ENCODE measurements around the gene TTLL7. TPM values are rescaled to one million over a fixed set of nuclear protein-coding genes. Genes with fewer than 3 reads are reported as not detected.

Gene TTLL7
- total and polyA plus RNA-seq, 8 donors: 3.9 to 15.0 (median 6.4) TPM

DNA sequence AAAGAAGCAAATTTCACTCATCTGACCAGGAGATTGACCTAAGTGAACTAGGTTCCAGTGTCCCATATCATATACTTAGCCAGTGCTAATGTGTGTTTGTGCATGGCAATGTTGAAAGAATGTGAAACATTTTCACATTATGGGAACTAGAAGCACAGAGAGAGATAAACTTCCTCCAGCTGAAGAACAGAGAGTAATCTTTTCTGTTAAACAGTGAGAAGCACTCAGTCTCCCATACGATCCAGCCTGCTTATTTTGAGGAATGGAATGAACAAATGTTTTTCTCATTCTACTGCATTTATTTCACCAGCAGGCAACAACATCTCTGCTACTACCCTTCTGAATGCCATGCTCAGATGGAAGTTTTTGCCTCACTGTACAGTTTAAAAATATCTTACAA, 170.5 kb downstream of the TTLL7 start:
- Histone ChIP-seq H3K27ac (no peak overlapping the region), H3K4me1 (no peaks in the 10 kb centered on the region), H3K4me3 (no peak overlapping the region), H3K27me3 (no peaks in the 10 kb centered on the region), H3K36me3 (no peaks in the 10 kb centered on the region), H3K9me3 (peaks cover 0 to 2% of the 10 kb centered on the region in 2 donors)
- ATAC-seq: no peak
- intact Hi-C loops (cut with DNase I): no loop called here
- no peak for DNase-seq
- TF ChIP-seq, protein P1, sequence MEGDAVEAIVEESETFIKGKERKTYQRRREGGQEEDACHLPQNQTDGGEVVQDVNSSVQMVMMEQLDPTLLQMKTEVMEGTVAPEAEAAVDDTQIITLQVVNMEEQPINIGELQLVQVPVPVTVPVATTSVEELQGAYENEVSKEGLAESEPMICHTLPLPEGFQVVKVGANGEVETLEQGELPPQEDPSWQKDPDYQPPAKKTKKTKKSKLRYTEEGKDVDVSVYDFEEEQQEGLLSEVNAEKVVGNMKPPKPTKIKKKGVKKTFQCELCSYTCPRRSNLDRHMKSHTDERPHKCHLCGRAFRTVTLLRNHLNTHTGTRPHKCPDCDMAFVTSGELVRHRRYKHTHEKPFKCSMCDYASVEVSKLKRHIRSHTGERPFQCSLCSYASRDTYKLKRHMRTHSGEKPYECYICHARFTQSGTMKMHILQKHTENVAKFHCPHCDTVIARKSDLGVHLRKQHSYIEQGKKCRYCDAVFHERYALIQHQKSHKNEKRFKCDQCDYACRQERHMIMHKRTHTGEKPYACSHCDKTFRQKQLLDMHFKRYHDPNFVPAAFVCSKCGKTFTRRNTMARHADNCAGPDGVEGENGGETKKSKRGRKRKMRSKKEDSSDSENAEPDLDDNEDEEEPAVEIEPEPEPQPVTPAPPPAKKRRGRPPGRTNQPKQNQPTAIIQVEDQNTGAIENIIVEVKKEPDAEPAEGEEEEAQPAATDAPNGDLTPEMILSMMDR (IDR thresholded peaks at IDR 0.05): no peak

DNA sequence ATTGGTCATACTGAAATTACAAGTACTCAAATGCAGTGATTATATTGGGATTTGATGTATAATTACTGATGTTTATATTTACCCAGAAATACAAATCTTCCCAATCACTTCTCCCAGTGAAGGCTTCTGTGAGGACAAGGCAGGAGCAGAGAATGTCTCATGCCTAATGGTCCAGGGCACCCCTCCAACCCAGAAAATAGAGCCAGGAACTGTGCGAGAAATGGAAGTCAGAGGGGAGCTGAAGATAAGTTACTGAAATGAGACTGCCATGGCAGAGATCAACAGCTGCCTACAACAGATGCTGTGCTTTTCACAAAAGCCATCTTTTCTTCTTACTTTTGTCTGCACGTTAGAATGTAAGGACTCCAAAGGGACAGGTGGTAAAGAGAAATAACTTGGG, 171.2 kb downstream of the TTLL7 start:
- no peak for DNase-seq

DNA sequence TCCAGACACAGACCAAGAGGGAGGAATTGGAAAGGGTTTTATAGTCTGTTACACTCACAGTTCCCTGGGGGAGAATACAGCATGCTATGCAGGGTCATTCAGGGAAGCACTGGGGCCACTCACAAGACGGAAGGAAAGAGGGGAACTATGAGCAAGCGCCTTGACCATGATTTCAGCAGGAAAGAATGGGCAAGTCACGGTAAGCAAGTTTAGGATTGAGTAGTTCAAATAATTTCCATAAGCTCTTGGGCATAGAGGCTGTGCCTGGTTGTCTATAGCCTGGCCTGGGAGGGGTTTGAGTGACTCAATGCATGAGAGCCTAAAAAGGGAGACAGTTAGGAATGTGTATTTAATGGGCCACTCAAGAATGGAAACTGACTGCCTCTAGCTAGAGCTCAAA, 176.7 kb downstream of the TTLL7 start:
- Histone ChIP-seq H3K36me3 (no peaks in the 10 kb centered on the region), H3K4me1 (no peaks in the 10 kb centered on the region), H3K4me3 (no peak overlapping the region), H3K27me3 (no peaks in the 10 kb centered on the region), H3K9me3 (peaks cover 0 to 2% of the 10 kb centered on the region in 2 donors), H3K27ac (no peak overlapping the region)
- intact Hi-C loops (cut with DNase I): no loop called here
- TF ChIP-seq, protein P1 (IDR thresholded peaks at IDR 0.05): no peak
- no peak for DNase-seq
- no peak for ATAC-seq

More for the DNA sequence above, 171.2 kb downstream of the TTLL7 start:
- H3K27ac ChIP-seq: no peak overlapping the region
- H3K4me3 ChIP-seq: no peak overlapping the region
- intact Hi-C loops (cut with DNase I): no loop called here
- no peak for ATAC-seq
- H3K9me3 ChIP-seq: peaks cover 0 to 2% of the 10 kb centered on the region in 2 donors
- H3K36me3 ChIP-seq: no peaks in the 10 kb centered on the region
- TF ChIP-seq, protein P1 (IDR thresholded peaks at IDR 0.05): no peak
- no peaks in the 10 kb centered on the region for H3K4me1 ChIP-seq
- H3K27me3 ChIP-seq: no peaks in the 10 kb centered on the region

DNA sequence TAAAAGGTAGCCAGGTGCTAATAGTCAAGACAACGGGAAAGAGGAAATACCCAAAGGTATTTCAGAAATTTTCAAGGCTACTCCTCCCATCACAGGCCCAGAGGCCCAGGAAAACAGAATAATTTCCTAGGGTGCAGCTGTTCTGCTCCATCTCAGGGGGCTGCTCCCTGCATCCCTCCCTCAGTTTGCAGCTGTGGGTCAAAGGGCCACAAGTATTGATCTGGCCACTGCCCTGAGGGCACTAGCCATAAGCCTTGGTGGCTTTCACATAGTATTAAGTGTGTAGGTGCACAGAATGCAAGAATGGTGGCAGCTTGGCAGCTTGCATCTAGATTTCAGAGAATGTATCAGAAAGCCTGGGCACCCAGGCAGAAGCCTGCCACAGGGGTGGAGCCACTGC, 179.5 kb downstream of the TTLL7 start:
- H3K27me3 ChIP-seq: no peaks in the 10 kb centered on the region
- ATAC-seq (no peak), DNase-seq (no peak)
- peak overlapping the region in 1 of 2 donors; percentile 71 for H3K27ac ChIP-seq
- no peak overlapping the region for H3K4me3 ChIP-seq
- H3K4me1 ChIP-seq: no peaks in the 10 kb centered on the region
- TF ChIP-seq, protein P1 (IDR thresholded peaks at IDR 0.05): no peak
- H3K9me3 ChIP-seq: no peaks in the 10 kb centered on the region
- H3K36me3 ChIP-seq: no peaks in the 10 kb centered on the region
- intact Hi-C loops (cut with DNase I): no loop called here

DNA sequence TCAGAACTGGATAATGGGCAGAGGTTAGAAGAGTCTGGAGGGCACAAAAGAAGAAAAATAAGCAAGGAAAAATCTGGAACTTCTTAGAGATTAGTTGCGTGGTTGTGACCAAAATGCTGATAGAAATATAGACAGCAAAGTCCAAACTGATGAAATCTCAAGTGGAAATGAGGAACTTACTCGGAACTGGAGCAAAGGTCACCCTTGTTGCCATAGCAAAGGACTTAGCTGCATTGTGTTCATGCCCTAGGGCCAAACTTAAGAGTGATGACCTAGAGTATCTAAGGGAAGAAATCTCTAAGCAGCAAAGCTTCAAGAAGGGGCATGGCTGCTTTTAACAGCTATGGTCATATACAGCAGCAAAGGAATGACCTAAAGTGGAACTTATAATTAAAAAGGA, 180.0 kb downstream of the TTLL7 start:
- no peaks in the 10 kb centered on the region for H3K4me1 ChIP-seq
- TF ChIP-seq, protein P1 (IDR thresholded peaks at IDR 0.05): no peak
- H3K9me3 ChIP-seq: no peaks in the 10 kb centered on the region
- intact Hi-C loops (cut with DNase I): no loop called here
- H3K27me3 ChIP-seq: no peaks in the 10 kb centered on the region
- H3K36me3 ChIP-seq: no peaks in the 10 kb centered on the region
- peak overlapping the region in 1 of 2 donors; percentile 71 for H3K27ac ChIP-seq
- ATAC-seq (peak; percentile 80), DNase-seq (peak in 1 of 4 donors; percentile 33)
- H3K4me3 ChIP-seq: no peak overlapping the region
